Epithelial cell of esophagus (primary cell): Measurements from ENCODE around the gene OTULINL.

Source experiments
- DNase-seq: peaks from one replicate; pipeline ENCODE4 v3.0.0; 2010; ENCODE audit warnings: low read depth
- H3K4me3 ChIP-seq: 2 replicates; pipeline ENCODE4 v1.5.1; 2011; ENCODE audit warnings: mild to moderate bottlenecking, low read length, control low read depth
- TF ChIP-seq, protein P1 (sequence below): IDR thresholded peaks from 2 replicates; pipeline ENCODE4 v1.5.1; 2011; ENCODE audit warnings: low read depth, mild to moderate bottlenecking, low read length, control low read depth, inconsistent platforms; ENCODE audit not compliant: insufficient read depth; ENCODE audit errors: missing control alignments

Gene OTULINL

DNA sequence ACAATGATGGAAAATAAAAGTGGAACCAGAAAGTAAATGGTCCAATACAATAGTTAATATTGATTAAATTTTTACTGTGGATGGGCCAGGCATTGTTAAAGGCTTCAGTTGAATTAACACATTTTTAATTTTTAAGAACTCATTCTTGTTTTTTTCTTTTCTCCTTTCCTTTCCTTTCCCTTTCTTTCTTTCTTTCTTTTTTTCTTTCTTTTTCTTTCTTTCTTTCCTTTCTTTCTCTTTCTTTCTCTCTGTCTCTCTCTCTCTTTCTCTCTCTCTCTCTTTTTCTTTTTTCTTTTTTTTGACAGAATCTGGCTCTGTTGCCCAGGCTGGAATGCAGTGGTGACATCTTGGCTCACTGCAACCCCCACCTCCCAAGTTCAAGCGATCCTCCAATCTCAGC, 13.3 kb upstream of the OTULINL start:
- H3K4me3 ChIP-seq: no peak overlapping the region
- no peak for DNase-seq
- TF ChIP-seq, protein P1, sequence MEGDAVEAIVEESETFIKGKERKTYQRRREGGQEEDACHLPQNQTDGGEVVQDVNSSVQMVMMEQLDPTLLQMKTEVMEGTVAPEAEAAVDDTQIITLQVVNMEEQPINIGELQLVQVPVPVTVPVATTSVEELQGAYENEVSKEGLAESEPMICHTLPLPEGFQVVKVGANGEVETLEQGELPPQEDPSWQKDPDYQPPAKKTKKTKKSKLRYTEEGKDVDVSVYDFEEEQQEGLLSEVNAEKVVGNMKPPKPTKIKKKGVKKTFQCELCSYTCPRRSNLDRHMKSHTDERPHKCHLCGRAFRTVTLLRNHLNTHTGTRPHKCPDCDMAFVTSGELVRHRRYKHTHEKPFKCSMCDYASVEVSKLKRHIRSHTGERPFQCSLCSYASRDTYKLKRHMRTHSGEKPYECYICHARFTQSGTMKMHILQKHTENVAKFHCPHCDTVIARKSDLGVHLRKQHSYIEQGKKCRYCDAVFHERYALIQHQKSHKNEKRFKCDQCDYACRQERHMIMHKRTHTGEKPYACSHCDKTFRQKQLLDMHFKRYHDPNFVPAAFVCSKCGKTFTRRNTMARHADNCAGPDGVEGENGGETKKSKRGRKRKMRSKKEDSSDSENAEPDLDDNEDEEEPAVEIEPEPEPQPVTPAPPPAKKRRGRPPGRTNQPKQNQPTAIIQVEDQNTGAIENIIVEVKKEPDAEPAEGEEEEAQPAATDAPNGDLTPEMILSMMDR: no peak

DNA sequence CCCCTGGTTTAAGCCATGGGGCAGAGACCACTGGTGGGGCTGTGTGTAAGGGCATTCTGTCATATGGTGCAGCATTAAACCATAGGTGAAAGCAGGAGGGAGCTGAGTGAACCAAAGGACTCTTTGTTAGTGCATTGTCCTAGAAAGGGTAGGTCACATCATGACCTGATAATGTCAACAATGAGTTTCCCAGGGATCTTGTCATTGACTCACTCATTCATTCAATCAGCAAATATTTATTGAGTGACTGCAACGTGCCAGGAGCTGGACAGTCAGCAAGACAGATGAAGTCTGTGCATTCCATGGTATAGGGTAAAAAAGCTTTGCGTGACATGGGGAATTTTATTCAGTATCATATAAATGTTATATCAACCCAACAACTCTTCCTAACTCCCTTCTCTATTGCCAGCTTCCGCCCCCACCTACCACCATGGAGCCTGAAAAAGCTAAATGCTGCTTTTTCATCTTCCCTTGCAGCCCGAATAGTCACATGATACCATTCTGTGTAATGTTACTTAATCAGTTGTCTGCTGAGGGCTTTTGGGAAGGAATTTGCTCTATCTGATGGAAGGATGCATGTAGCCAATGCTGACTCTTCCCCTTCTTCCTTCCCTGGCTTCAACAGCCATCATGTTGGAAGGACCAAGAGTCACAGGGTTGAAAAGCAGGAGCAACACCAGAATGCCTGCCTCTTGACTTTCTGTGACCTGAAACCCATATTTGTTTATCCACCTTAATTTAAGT, 11.5 kb upstream of the OTULINL start:
- TF ChIP-seq, protein P1: no peak
- DNase-seq: peak; percentile 28
- H3K4me3 ChIP-seq: no peak overlapping the region

DNA sequence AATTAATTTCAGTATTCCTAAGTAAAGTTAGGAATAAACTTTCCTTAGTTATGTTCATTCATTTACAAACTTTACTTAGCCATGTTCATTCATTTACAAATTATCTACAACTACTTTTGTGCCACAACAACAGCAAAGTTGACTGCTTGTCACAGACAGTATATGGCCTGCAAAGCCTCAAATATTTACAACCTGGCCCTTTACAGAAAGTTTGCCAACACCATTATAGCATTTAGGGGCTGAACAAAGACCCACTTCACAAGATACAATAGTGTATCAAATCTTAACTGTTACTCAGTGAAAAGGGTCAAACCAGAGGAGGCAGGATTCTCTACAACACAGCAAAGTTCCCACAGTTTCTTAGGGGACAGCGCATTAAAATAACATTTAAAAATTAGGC, 9.7 kb upstream of the OTULINL start:
- no peak overlapping the region for H3K4me3 ChIP-seq

DNA sequence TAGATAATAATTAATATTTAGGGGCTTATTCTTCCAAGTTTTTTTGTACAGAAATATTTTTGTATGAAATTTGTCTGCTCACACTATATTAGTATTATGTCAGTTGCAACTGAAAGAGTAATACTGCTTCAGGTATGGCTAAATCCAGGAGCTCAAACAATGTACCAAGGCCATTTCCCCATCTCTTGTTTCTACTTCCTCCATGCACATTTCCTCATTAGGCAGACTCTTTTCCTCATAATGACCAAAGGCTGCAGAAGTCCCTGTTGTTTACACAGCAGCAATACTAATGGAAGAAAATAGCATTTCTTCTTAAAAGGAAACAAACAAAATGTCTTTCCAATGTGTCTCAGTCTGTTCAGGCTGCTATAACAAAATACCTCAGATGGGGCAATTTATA, 9.2 kb upstream of the OTULINL start:
- no peak overlapping the region for H3K4me3 ChIP-seq
- TF ChIP-seq, protein P1: no peak
- DNase-seq: no peak

More for the DNA sequence above, 9.7 kb upstream of the OTULINL start:
- DNase-seq: no peak
- TF ChIP-seq, protein P1: no peak

DNA sequence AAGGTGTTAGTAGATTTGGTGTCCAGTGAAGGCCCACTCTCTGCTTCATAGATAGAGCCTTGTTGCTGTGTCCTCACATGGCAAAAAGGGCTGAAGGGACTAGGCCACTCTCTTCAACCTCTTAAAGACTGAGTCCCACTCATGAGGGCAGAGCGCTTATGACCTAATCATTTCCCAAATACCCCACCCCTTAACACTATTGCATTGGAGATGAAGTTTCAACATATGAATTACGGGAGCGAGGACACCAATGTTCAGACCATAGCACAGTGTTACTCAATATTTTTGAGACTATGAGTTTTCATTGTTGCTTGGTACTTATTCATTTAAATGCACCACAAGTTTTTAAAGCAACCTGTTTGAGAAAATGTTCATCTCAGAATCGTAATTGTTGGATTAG, 8.8 kb upstream of the OTULINL start:
- no peak for DNase-seq
- TF ChIP-seq, protein P1: no peak
- H3K4me3 ChIP-seq: no peak overlapping the region

DNA sequence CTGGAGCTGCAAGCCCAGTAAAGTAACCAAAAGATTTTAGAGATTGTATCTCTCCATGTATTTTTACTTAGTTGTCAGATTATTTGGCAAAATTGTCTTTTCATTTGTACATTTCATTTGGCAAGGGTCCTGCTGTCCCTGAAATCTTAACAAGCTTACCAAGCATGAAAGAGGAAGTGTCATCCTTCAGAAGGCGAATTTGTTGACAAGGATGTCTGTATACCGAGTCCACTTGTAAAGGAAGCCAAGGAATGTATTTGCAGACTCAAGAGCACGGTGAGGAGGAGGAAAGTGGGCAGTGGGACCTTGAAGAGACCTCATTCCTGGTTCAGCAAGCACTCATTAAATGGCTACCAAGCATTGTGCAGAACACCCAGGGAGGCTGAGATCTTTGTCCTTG, 7.5 kb upstream of the OTULINL start:
- TF ChIP-seq, protein P1: no peak
- no peak overlapping the region for H3K4me3 ChIP-seq
- DNase-seq: no peak

DNA sequence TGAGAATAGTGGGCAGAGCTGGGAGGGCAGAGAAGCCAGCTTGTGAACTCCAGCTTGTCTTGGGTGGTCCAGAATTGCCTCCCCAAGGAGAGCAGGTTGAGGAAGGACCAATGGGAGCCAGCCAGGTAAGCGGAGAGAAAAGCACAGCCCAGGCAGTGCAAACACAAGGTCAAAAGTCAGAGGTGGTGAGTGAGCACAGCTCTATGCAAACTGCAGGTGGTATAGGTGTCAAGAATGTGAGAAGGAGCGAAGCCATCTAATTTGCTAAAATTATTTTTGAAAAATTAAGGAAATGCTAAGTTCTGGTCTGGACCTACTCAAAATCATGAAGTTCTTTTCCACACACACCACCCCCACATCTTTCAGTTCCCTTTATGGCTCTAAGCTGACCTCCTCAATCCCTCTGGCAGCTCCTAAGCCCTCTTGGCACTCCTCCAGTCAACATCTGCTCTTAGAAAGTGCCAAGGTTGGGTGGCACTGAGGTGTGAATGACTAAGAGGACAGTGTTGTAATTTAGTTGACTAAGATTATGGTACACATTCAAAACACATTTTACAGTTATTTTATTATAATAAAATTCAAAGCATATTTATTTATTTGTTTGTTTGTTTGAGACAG, 6.6 kb upstream of the OTULINL start:
- H3K4me3 ChIP-seq: no peak overlapping the region
- DNase-seq: peak; percentile 53
- TF ChIP-seq, protein P1: no peak
